Stimulated activated effector memory CD8-positive, alpha-beta T cell treated with anti-CD3 and anti-CD28 coated beads, Interleukin-12 subunit alpha, Interleukin-12 subunit beta, amount 100 ng/mL, for 72 hours (primary cell): Measurements from ENCODE around the gene LPIN2.
A peak's percentile ranks its signal among the peaks of the same experiment; 100 is the strongest.

Experiments
- ATAC-seq: fragments of 150-1000 bp; cut with Tn5 transposase; 2 replicates; pipeline ENCODE4 v1.10.0; 2021
- DNase-seq, 2 donors: peaks; one replicate each; pipeline ENCODE4 v3.0.0; 2021 to 2022; ENCODE audit warnings: low spot score in 2 of 2
- H3K27ac Mint-ChIP-seq: one replicate; pipeline ENCODE4 v1.8.0; 2022; ENCODE audit warnings: mild to moderate bottlenecking, mixed read lengths
- H3K36me3 Mint-ChIP-seq: one replicate; pipeline ENCODE4 v1.8.0; 2022; ENCODE audit warnings: mild to moderate bottlenecking, mixed read lengths
- H3K4me1 Mint-ChIP-seq: one replicate; pipeline ENCODE4 v1.8.0; 2022; ENCODE audit warnings: mixed read lengths
- H3K4me3 Mint-ChIP-seq: one replicate; pipeline ENCODE4 v1.8.0; 2022; ENCODE audit warnings: mild to moderate bottlenecking, mixed read lengths
- H3K9me3 Mint-ChIP-seq: one replicate; pipeline ENCODE4 v1.8.0; 2022; ENCODE audit warnings: mixed read lengths

LPIN2 gene

GRCh38 chr18:2982452-2983269 lies 30.3 kb downstream of the LPIN2 start:
- peak; percentile 37 for ATAC-seq
- H3K4me3 Mint-ChIP-seq, result peak overlapping the region; percentile 68
- peaks cover 20% of the 10 kb centered on the region for H3K36me3 Mint-ChIP-seq

GRCh38 chr18:2982022-2982421 lies 30.9 kb downstream of the LPIN2 start:
- ATAC-seq, result no peak
- peak overlapping the region; percentile 68 for H3K4me3 Mint-ChIP-seq
- H3K4me1 Mint-ChIP-seq, result peaks cover 58% of the 10 kb centered on the region
- DNase-seq, result no peak
- H3K27ac Mint-ChIP-seq, result peak overlapping the region; percentile 89
- H3K36me3 Mint-ChIP-seq, result peaks cover 27% of the 10 kb centered on the region
- H3K9me3 Mint-ChIP-seq, result no peaks in the 10 kb centered on the region

More at GRCh38 chr18:2982452-2983269, 30.3 kb downstream of the LPIN2 start:
- H3K4me1 Mint-ChIP-seq, result peaks cover 52% of the 10 kb centered on the region
- peak overlapping the region; percentile 89 for H3K27ac Mint-ChIP-seq
- DNase-seq, result no peak
- no peaks in the 10 kb centered on the region for H3K9me3 Mint-ChIP-seq

- H3K9me3 Mint-ChIP-seq, result no peaks in the 10 kb centered on the region
- ATAC-seq (peak; percentile 33), DNase-seq (no peak)
- H3K36me3 Mint-ChIP-seq, result peaks cover 34% of the 10 kb centered on the region
- H3K27ac Mint-ChIP-seq, result peak overlapping the region; percentile 89
- peak overlapping the region; percentile 68 for H3K4me3 Mint-ChIP-seq
- H3K4me1 Mint-ChIP-seq, result peaks cover 66% of the 10 kb centered on the region
Measured at GRCh38 chr18:2981212-2981728, 31.7 kb downstream of the LPIN2 start.

GRCh38 chr18:2979871-2980790 lies 32.8 kb downstream of the LPIN2 start:
- Mint-ChIP-seq H3K27ac (peak overlapping the region; percentile 89), H3K9me3 (no peaks in the 10 kb centered on the region), H3K4me3 (peak overlapping the region; percentile 68), H3K4me1 (peaks cover 73% of the 10 kb centered on the region), H3K36me3 (peaks cover 45% of the 10 kb centered on the region)
- peak; percentile 56 for ATAC-seq
- DNase-seq, result no peak

- H3K36me3 Mint-ChIP-seq, result peaks cover 47% of the 10 kb centered on the region
Measured at GRCh38 chr18:2979129-2979528, 33.8 kb downstream of the LPIN2 start.

GRCh38 chr18:2978661-2979106 lies 34.3 kb downstream of the LPIN2 start:
- DNase-seq (no peak), ATAC-seq (peak; percentile 53)
- Mint-ChIP-seq H3K36me3 (peaks cover 51% of the 10 kb centered on the region), H3K4me1 (peaks cover 74% of the 10 kb centered on the region), H3K4me3 (peak overlapping the region; percentile 68), H3K27ac (peak overlapping the region; percentile 87), H3K9me3 (no peaks in the 10 kb centered on the region)

More at GRCh38 chr18:2979129-2979528, 33.8 kb downstream of the LPIN2 start:
- peak overlapping the region; percentile 68 for H3K4me3 Mint-ChIP-seq
- H3K4me1 Mint-ChIP-seq, result peaks cover 72% of the 10 kb centered on the region
- H3K27ac Mint-ChIP-seq, result peak overlapping the region; percentile 87
- H3K9me3 Mint-ChIP-seq, result no peaks in the 10 kb centered on the region
- DNase-seq (no peak), ATAC-seq (no peak)

GRCh38 chr18:2978208-2978607 lies 34.7 kb downstream of the LPIN2 start:
- ATAC-seq, result peak; percentile 50

GRCh38 chr18:2976218-2977132 lies 36.5 kb downstream of the LPIN2 start:
- H3K36me3 Mint-ChIP-seq, result peaks cover 62% of the 10 kb centered on the region
- H3K27ac Mint-ChIP-seq, result peak overlapping the region; percentile 87
- H3K9me3 Mint-ChIP-seq, result no peaks in the 10 kb centered on the region
- peak overlapping the region; percentile 68 for H3K4me3 Mint-ChIP-seq
- peaks cover 76% of the 10 kb centered on the region for H3K4me1 Mint-ChIP-seq
- ATAC-seq, result no peak
- no peak for DNase-seq

More at GRCh38 chr18:2978208-2978607, 34.7 kb downstream of the LPIN2 start:
- Mint-ChIP-seq H3K4me1 (peaks cover 76% of the 10 kb centered on the region), H3K9me3 (no peaks in the 10 kb centered on the region), H3K36me3 (peaks cover 55% of the 10 kb centered on the region), H3K4me3 (peak overlapping the region; percentile 68), H3K27ac (peak overlapping the region; percentile 87)
- no peak for DNase-seq

- Mint-ChIP-seq H3K36me3 (peaks cover 61% of the 10 kb centered on the region), H3K4me1 (peaks cover 85% of the 10 kb centered on the region), H3K27ac (peak overlapping the region; percentile 45), H3K9me3 (no peaks in the 10 kb centered on the region), H3K4me3 (no peak overlapping the region)
- DNase-seq, result no peak
- no peak for ATAC-seq
Measured at GRCh38 chr18:2974731-2975130, 38.2 kb downstream of the LPIN2 start.

- H3K27ac Mint-ChIP-seq, result peak overlapping the region; percentile 87
- peaks cover 39% of the 10 kb centered on the region for H3K36me3 Mint-ChIP-seq
- H3K4me3 Mint-ChIP-seq, result peak overlapping the region; percentile 76
- peaks cover 84% of the 10 kb centered on the region for H3K4me1 Mint-ChIP-seq
- peak in 1 of 2 donors; percentile 81 for DNase-seq
- ATAC-seq, result peak; percentile 90
- H3K9me3 Mint-ChIP-seq, result no peaks in the 10 kb centered on the region
Measured at GRCh38 chr18:2971741-2972552, 41.0 kb downstream of the LPIN2 start.

GRCh38 chr18:2970772-2971659 lies 41.9 kb downstream of the LPIN2 start:
- H3K36me3 Mint-ChIP-seq, result peaks cover 31% of the 10 kb centered on the region
- peak; percentile 39 for ATAC-seq
- peaks cover 84% of the 10 kb centered on the region for H3K4me1 Mint-ChIP-seq

DNA sequence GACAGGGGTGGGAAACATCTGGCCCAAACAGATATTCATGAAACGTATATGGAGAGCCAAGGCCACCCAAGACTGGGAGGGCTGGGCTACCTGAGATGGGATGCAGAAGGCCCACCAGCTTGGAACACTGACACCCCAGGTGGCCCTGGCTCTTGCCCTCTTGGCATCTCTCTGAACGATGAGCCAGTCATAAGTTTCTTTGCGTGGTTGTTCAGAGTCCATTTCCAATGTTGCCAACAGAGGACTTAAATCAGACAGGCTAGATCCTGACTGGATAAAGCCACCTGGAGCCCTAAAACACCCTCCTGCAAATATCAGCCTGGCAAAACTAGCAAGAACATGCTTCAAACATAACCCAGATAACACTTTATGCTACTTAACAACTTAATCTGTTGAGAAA lies 42.6 kb downstream of the LPIN2 start:
- H3K36me3 Mint-ChIP-seq, result peaks cover 31% of the 10 kb centered on the region
- no peak for ATAC-seq

More at GRCh38 chr18:2970772-2971659, 41.9 kb downstream of the LPIN2 start:
- Mint-ChIP-seq H3K4me3 (peak overlapping the region; percentile 76), H3K9me3 (no peaks in the 10 kb centered on the region), H3K27ac (peak overlapping the region; percentile 87)
- peak in 1 of 2 donors; percentile 63 for DNase-seq

GRCh38 chr18:2969695-2970094 lies 43.2 kb downstream of the LPIN2 start:
- ATAC-seq, result no peak
- Mint-ChIP-seq H3K4me1 (peaks cover 84% of the 10 kb centered on the region), H3K4me3 (peak overlapping the region; percentile 76), H3K27ac (peak overlapping the region; percentile 87), H3K9me3 (no peaks in the 10 kb centered on the region), H3K36me3 (peaks cover 32% of the 10 kb centered on the region)
- DNase-seq, result no peak

More for the DNA sequence above, 42.6 kb downstream of the LPIN2 start:
- peak overlapping the region; percentile 87 for H3K27ac Mint-ChIP-seq
- H3K9me3 Mint-ChIP-seq, result no peaks in the 10 kb centered on the region
- peaks cover 84% of the 10 kb centered on the region for H3K4me1 Mint-ChIP-seq
- H3K4me3 Mint-ChIP-seq, result peak overlapping the region; percentile 76
- DNase-seq, result no peak
